HL-60 (cell line): ENCODE results near the gene C2orf69.

Experiments used
- DNase-seq, 2 experiments: peaks; one replicate each; pipeline ENCODE4 v3.0.0-alpha.2; 2010 to 2020; ENCODE audit warnings: low read depth in 1 of 2, low spot score in 1 of 2
- H3K27ac ChIP-seq: fragments of 250-450 bp; sonication (Bioruptor Pico); replicated peaks from 2 replicates; pipeline ENCODE4 v1.5.1; 2020; ENCODE audit warnings: mild to moderate bottlenecking, moderate library complexity
- H3K27me3 ChIP-seq: fragments of 250-450 bp; sonication (Bioruptor Pico); 2 replicates; pipeline ENCODE4 v1.5.1; 2021; ENCODE audit warnings: mild to moderate bottlenecking, moderate library complexity; ENCODE audit not compliant: insufficient read depth, poor library complexity, severe bottlenecking
- H3K4me3 ChIP-seq: replicated peaks from 2 replicates; pipeline ENCODE4 v1.5.1; 2011; ENCODE audit warnings: mild to moderate bottlenecking, control low read depth, low read length; ENCODE audit not compliant: insufficient read depth
- GABPA ChIP-seq: IDR thresholded peaks from 2 replicates; pipeline ENCODE4 v1.6.1; 2012; ENCODE audit warnings: low read depth
- POLR2AphosphoS5 ChIP-seq: IDR thresholded peaks from 2 replicates; pipeline ENCODE4 v1.6.1; 2012; ENCODE audit warnings: low read depth
- SPI1 ChIP-seq: IDR thresholded peaks from 2 replicates; pipeline ENCODE4 v1.6.1; 2012; ENCODE audit warnings: low read depth, mild to moderate bottlenecking, borderline replicate concordance
- TF ChIP-seq, protein P1 (sequence below): IDR thresholded peaks from one replicate; pipeline ENCODE4 v1.5.1; 2011; ENCODE audit warnings: low read length, control low read depth, inconsistent platforms; ENCODE audit not compliant: insufficient read depth
- TF ChIP-seq, protein P2 (sequence below): IDR thresholded peaks from 2 replicates; pipeline ENCODE4 v1.6.1; 2012; ENCODE audit warnings: low read depth; ENCODE audit not compliant: insufficient replicate concordance

The C2orf69 gene

DNA sequence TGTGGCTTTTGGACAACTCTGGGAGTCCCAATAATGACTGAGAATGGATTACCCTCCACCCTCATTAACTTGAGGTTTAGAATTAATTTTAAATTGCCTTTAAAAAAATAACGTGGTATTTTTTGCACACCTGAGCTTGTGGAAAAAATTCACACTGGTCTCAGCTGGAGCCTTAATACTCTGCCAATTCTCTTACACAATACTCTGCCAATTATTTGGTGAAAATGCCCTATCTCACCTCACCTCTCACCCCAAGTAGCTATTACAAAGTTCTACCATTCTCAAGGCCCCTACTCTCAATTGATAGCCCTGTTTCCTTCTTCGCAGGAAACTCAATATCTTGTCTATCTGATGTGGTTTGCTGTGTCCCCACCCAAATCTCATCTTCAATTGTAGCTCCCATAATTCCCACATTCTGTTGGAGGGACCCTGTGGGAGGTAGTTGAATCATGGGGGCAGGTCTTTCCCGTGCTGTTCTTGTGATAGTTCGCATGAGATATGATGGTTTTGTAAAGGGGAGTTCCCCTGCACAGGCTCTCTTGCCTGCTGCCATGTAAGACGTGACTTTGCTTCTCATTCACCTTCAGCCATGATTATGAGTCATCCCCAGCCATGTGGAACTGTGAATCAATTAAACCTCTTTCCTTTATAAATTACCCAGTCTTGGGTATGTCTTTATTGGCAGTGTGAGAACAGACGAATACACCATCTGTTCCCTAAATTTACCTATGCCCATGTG lies 27.4 kb upstream of the C2orf69 start:
- DNase-seq, result no peak

DNA sequence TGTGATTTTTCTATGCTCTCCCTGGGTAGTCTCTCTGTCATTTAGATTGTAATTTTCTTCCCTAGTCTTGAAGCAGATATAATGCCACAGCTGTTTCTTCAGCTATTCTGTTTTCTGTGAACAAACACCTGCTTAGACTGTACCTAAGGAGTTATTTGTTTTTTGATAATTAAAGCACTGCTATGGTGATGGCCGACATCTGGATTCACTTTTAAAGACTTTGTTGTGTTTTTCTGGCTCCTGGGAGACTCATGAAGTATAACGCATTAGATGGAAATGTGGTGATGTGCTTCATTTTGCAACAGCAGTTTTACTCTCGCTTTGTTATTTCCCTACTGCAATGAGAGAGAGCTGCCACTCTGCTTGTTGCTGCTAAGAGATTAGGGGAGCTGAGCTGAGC lies 15.7 kb upstream of the C2orf69 start:
- TF ChIP-seq POLR2AphosphoS5 (no peak), GABPA (no peak), SPI1 (no peak)
- TF ChIP-seq, protein P1, sequence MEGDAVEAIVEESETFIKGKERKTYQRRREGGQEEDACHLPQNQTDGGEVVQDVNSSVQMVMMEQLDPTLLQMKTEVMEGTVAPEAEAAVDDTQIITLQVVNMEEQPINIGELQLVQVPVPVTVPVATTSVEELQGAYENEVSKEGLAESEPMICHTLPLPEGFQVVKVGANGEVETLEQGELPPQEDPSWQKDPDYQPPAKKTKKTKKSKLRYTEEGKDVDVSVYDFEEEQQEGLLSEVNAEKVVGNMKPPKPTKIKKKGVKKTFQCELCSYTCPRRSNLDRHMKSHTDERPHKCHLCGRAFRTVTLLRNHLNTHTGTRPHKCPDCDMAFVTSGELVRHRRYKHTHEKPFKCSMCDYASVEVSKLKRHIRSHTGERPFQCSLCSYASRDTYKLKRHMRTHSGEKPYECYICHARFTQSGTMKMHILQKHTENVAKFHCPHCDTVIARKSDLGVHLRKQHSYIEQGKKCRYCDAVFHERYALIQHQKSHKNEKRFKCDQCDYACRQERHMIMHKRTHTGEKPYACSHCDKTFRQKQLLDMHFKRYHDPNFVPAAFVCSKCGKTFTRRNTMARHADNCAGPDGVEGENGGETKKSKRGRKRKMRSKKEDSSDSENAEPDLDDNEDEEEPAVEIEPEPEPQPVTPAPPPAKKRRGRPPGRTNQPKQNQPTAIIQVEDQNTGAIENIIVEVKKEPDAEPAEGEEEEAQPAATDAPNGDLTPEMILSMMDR, result no peak
- TF ChIP-seq, protein P2, sequence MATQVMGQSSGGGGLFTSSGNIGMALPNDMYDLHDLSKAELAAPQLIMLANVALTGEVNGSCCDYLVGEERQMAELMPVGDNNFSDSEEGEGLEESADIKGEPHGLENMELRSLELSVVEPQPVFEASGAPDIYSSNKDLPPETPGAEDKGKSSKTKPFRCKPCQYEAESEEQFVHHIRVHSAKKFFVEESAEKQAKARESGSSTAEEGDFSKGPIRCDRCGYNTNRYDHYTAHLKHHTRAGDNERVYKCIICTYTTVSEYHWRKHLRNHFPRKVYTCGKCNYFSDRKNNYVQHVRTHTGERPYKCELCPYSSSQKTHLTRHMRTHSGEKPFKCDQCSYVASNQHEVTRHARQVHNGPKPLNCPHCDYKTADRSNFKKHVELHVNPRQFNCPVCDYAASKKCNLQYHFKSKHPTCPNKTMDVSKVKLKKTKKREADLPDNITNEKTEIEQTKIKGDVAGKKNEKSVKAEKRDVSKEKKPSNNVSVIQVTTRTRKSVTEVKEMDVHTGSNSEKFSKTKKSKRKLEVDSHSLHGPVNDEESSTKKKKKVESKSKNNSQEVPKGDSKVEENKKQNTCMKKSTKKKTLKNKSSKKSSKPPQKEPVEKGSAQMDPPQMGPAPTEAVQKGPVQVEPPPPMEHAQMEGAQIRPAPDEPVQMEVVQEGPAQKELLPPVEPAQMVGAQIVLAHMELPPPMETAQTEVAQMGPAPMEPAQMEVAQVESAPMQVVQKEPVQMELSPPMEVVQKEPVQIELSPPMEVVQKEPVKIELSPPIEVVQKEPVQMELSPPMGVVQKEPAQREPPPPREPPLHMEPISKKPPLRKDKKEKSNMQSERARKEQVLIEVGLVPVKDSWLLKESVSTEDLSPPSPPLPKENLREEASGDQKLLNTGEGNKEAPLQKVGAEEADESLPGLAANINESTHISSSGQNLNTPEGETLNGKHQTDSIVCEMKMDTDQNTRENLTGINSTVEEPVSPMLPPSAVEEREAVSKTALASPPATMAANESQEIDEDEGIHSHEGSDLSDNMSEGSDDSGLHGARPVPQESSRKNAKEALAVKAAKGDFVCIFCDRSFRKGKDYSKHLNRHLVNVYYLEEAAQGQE, result no peak
- Histone ChIP-seq H3K4me3 (no peak overlapping the region), H3K27me3 (no peaks in the 10 kb centered on the region), H3K27ac (no peak overlapping the region)
- no peak for DNase-seq

More for the DNA sequence above, 27.4 kb upstream of the C2orf69 start:
- H3K27me3 ChIP-seq, result no peaks in the 10 kb centered on the region
- H3K27ac ChIP-seq, result no peak overlapping the region
- H3K4me3 ChIP-seq, result no peak overlapping the region
- TF ChIP-seq, protein P2, result no peak
- TF ChIP-seq GABPA (no peak), SPI1 (no peak), POLR2AphosphoS5 (no peak)
- TF ChIP-seq, protein P1, result no peak

DNA sequence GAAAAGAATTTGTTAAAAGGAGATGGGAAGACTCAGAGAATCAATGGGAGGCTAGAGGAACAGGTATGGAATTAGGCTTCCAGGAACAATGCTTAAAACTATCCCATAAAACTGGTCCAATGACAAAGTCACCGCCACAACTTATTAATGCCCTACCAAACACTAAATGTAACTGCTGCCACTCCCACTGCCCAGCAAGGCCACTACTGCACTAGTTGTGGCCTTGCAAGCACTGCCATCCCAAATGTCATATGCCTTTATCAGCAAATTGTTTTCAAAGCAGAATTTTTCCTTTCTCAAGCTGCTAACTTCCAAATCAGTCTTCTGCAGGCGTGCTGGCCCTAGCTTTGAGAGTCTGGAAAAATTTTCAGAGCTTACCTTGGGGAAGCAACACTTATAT lies 14.5 kb upstream of the C2orf69 start:
- TF ChIP-seq, protein P2, result no peak
- TF ChIP-seq POLR2AphosphoS5 (no peak), SPI1 (no peak), GABPA (no peak)
- TF ChIP-seq, protein P1, result no peak
- no peak overlapping the region for H3K4me3 ChIP-seq
- H3K27me3 ChIP-seq, result no peaks in the 10 kb centered on the region
- no peak for DNase-seq
- no peak overlapping the region for H3K27ac ChIP-seq
